ENCODE results near the gene ACAN. TPM values are rescaled to one million over a fixed set of nuclear protein-coding genes. Genes with fewer than 3 reads are reported as not detected.

Gene ACAN
- total RNA-seq, 4 donors from 2014 or later, result 0.38 TPM; not detected in 3

DNA sequence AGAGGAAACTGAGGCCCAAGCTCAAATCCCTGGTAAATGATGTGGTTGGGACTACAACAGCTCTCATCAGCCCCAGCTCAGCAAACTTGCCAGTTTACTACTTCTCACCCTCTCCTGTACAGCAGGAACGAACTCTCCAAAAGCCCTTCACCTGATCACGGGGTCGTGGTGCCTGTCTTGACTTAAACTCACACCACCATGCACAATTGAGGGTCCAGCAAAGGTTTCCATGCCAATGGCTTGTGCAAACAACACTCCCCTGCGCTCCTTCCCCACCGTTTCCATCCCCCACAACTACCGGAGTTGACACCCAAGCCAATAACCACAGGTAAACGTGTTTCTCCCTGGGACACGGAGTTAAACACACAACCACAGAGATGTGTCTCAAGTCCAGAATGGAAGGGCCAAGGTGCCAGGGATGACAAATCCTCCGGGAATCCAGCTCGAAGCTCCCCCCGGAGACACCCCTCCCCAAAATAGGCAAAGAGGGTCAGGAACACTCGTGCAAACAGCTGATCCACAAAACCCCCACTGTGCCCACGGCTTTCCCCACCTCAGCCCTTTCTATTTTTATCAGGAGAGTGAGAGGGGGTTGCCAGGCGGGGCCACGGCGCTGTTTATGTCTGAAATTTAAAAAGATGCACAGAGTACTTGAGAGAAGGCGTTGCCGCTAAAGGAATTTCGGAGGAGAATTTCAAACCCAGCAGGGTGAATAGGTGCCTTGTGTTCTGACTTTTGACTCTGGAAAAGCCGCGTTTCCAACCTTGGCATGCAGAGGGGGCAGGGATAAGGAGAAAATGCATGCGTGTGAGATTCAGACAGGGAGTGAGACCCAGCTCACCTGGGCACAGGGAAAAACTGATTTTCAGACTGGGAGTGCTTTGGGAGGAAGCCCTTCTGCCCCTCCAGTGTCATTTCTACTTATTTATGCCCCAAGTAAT lies 10.6 kb upstream of the ACAN start:
- Histone ChIP-seq H3K27ac (no peak overlapping the region), H3K4me1 (no peaks in the 10 kb centered on the region), H3K27me3 (no peaks in the 10 kb centered on the region), H3K36me3 (no peaks in the 10 kb centered on the region), H3K4me3 (no peak overlapping the region), H3K9me3 (no peaks in the 10 kb centered on the region)
- no peak for DNase-seq
- TF ChIP-seq POLR2A (IDR thresholded peaks at IDR 0.05), result no peak
- TF ChIP-seq, protein P1, sequence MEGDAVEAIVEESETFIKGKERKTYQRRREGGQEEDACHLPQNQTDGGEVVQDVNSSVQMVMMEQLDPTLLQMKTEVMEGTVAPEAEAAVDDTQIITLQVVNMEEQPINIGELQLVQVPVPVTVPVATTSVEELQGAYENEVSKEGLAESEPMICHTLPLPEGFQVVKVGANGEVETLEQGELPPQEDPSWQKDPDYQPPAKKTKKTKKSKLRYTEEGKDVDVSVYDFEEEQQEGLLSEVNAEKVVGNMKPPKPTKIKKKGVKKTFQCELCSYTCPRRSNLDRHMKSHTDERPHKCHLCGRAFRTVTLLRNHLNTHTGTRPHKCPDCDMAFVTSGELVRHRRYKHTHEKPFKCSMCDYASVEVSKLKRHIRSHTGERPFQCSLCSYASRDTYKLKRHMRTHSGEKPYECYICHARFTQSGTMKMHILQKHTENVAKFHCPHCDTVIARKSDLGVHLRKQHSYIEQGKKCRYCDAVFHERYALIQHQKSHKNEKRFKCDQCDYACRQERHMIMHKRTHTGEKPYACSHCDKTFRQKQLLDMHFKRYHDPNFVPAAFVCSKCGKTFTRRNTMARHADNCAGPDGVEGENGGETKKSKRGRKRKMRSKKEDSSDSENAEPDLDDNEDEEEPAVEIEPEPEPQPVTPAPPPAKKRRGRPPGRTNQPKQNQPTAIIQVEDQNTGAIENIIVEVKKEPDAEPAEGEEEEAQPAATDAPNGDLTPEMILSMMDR (IDR thresholded peaks at IDR 0.05), result no peak

DNA sequence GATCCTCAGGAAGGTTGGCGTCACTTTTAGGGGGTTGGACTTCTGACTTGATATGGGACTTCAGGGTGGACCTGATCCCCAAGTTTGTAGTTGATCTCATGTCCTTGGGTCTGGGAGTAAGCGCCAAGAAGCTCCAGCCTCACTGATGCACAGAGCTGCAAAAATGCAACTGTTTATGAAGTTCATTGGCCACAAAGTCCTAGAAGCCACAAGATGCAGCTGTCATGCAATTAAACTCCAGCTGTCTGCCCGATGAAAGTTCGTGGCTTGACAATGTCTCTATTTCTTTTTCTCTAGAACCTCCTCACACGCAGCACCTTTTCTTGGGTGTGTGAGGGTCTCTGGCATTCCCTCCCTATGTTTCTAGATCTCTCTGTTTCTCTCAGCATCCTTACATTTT lies 9.2 kb upstream of the ACAN start:
- no peaks in the 10 kb centered on the region for H3K27me3 ChIP-seq
- DNase-seq, result no peak

DNA sequence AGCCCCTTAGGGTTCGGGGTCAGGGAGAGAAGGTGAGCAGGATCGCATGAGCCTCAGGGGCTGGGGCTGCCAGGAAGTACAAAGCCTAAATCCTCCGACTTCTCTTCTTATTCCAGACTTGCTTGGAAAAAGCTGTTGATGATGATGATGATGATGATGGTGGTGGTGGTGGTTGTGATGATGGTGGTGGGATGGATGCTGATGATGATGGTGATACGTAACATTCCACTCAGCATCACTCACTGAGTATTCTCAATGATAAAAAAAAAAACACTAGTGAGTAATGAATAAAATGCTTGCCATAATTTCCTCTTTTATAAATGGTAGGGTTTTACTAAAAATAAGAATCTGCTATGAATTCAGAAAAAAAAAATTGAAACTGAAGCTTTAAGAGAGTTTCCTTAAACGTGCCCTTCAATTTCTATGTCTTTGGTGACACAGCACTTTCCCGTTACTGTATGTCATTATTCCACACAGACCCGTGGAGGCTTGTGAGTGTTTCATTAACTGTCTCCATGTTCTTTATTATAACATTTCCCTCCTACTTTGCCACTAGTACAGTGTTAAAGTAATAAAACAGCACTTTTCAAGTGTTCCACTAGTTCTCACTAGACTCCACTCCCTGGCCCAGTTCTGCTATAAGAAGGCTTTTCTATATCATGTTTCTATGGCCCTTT lies 5.4 kb upstream of the ACAN start:
- DNase-seq, result no peak
- Histone ChIP-seq H3K27me3 (peaks cover 0 to under 1% of the 10 kb centered on the region in 2 donors), H3K4me3 (no peak overlapping the region), H3K4me1 (no peaks in the 10 kb centered on the region), H3K27ac (no peak overlapping the region), H3K9me3 (no peaks in the 10 kb centered on the region), H3K36me3 (no peaks in the 10 kb centered on the region)
- no peak for TF ChIP-seq POLR2A (IDR thresholded peaks at IDR 0.05)
- TF ChIP-seq, protein P1 (IDR thresholded peaks at IDR 0.05), result no peak

More for the DNA sequence above, 9.2 kb upstream of the ACAN start:
- Histone ChIP-seq H3K9me3 (no peaks in the 10 kb centered on the region), H3K4me1 (no peaks in the 10 kb centered on the region), H3K27ac (no peak overlapping the region), H3K36me3 (no peaks in the 10 kb centered on the region), H3K4me3 (no peak overlapping the region)
- no peak for TF ChIP-seq POLR2A (IDR thresholded peaks at IDR 0.05)
- TF ChIP-seq, protein P1 (IDR thresholded peaks at IDR 0.05), result no peak

DNA sequence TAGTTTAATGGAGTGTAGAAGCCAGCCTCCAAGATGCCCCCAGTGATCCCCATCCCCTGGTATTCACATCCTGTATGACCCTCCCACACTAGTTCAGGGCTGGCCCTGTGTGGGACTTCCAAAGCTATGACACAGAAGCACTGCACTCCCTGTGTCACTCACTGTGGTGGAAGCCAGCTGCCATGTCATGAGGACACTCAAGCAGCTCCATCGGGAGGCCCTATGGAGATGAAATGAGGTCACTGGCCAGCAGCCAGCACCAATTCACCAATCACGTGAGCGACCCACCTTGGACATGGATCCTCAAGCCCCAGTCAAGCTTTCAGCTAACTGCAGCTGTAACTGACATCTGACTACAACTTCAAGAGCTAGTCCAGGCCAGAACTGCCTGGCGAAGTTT lies 3.9 kb upstream of the ACAN start:
- no peak for DNase-seq
- no peak for TF ChIP-seq POLR2A (IDR thresholded peaks at IDR 0.05)
- TF ChIP-seq, protein P1 (IDR thresholded peaks at IDR 0.05), result no peak
- H3K4me3 ChIP-seq, result no peak overlapping the region
- no peak overlapping the region for H3K27ac ChIP-seq
- no peaks in the 10 kb centered on the region for H3K36me3 ChIP-seq
- no peaks in the 10 kb centered on the region for H3K4me1 ChIP-seq
- no peaks in the 10 kb centered on the region for H3K9me3 ChIP-seq
- H3K27me3 ChIP-seq, result peaks cover 0 to 13% of the 10 kb centered on the region in 2 donors

GRCh38 chr15:88800026-88800425 lies 3.2 kb upstream of the ACAN start:
- H3K36me3 ChIP-seq, result no peaks in the 10 kb centered on the region
- DNase-seq, result no peak
- no peak overlapping the region for H3K27ac ChIP-seq
- H3K4me1 ChIP-seq, result no peaks in the 10 kb centered on the region
- peaks cover 0 to 14% of the 10 kb centered on the region in 2 donors for H3K27me3 ChIP-seq
- no peaks in the 10 kb centered on the region for H3K9me3 ChIP-seq
- no peak overlapping the region for H3K4me3 ChIP-seq
- no peak for TF ChIP-seq POLR2A (IDR thresholded peaks at IDR 0.05)
- TF ChIP-seq, protein P1 (IDR thresholded peaks at IDR 0.05), result no peak
